Kidney epithelial cell (primary cell): ENCODE measurements around the gene RSPO3. TPM values are rescaled to one million over a fixed set of nuclear protein-coding genes. Genes with fewer than 3 reads are reported as not detected.

Source experiments
- DNase-seq: peaks from one replicate; pipeline ENCODE4 v3.0.0-alpha.2; 2010; ENCODE audit warnings: low read depth
- H3K27me3 ChIP-seq: 2 replicates; pipeline ENCODE4 v1.6.0; 2011; ENCODE audit warnings: low read length; ENCODE audit not compliant: control insufficient read depth, insufficient read depth
- H3K36me3 ChIP-seq: 2 replicates; pipeline ENCODE4 v1.5.1; 2011; ENCODE audit warnings: low read length; ENCODE audit not compliant: control insufficient read depth, insufficient read depth
- H3K4me3 ChIP-seq: 2 replicates; pipeline ENCODE4 v1.5.1; 2011; ENCODE audit warnings: low read depth, mild to moderate bottlenecking, control low read depth, low read length
- CTCF ChIP-seq: IDR thresholded peaks from 2 replicates; pipeline ENCODE4 v1.5.1; 2011; ENCODE audit warnings: mild to moderate bottlenecking, moderate library complexity, low read length, control low read depth, inconsistent platforms; ENCODE audit not compliant: insufficient read depth, poor library complexity, severe bottlenecking
- total RNA-seq: library from RNA; depleted of rRNA; stranded (reverse); fragments of >200 nt; gene quantifications from 2 replicates; pipeline ENCODE4 v1.2.3, GENCODE V29; 2015

Gene RSPO3
- total RNA-seq, 1 donor from 2014 or later = 0.88 TPM

GRCh38 chr6:127114214-127114760 lies 4.2 kb upstream of the RSPO3 start:
- H3K36me3 ChIP-seq = no peaks in the 10 kb centered on the region
- H3K27me3 ChIP-seq = peaks cover 12% of the 10 kb centered on the region
- H3K4me3 ChIP-seq = no peak overlapping the region
- no peak for TF ChIP-seq CTCF
- DNase-seq = no peak

GRCh38 chr6:127115084-127115655 lies 3.3 kb upstream of the RSPO3 start:
- DNase-seq = no peak
- TF ChIP-seq CTCF = no peak
- no peaks in the 10 kb centered on the region for H3K36me3 ChIP-seq
- H3K27me3 ChIP-seq = peaks cover 21% of the 10 kb centered on the region
- H3K4me3 ChIP-seq = no peak overlapping the region

- no peak for TF ChIP-seq CTCF
- Histone ChIP-seq H3K27me3 (peaks cover 26% of the 10 kb centered on the region), H3K4me3 (no peak overlapping the region), H3K36me3 (no peaks in the 10 kb centered on the region)
- DNase-seq = no peak
Observed at GRCh38 chr6:127115746-127116145, 2.7 kb upstream of the RSPO3 start.

GRCh38 chr6:127117979-127118297 lies 533 bp upstream of the RSPO3 start:
- TF ChIP-seq CTCF = no peak
- Histone ChIP-seq H3K36me3 (no peaks in the 10 kb centered on the region), H3K27me3 (peaks cover 32% of the 10 kb centered on the region), H3K4me3 (peak overlapping the region; percentile 50)
- DNase-seq = no peak

- TF ChIP-seq CTCF = no peak
- no peak for DNase-seq
- peaks cover 32% of the 10 kb centered on the region for H3K27me3 ChIP-seq
- H3K4me3 ChIP-seq = peak overlapping the region; percentile 50
- H3K36me3 ChIP-seq = no peaks in the 10 kb centered on the region
Observed at GRCh38 chr6:127119102-127120022, 891 bp downstream of the RSPO3 start.
